ENCODE data around the gene DENND4B. TPM values are rescaled to one million over a fixed set of nuclear protein-coding genes. Genes with fewer than 3 reads are reported as not detected.

Gene DENND4B
- total RNA-seq, 6 experiments from 2014 or later, result 20.5 to 26.6 (median 23.4) TPM

- TF ChIP-seq, protein P1, sequence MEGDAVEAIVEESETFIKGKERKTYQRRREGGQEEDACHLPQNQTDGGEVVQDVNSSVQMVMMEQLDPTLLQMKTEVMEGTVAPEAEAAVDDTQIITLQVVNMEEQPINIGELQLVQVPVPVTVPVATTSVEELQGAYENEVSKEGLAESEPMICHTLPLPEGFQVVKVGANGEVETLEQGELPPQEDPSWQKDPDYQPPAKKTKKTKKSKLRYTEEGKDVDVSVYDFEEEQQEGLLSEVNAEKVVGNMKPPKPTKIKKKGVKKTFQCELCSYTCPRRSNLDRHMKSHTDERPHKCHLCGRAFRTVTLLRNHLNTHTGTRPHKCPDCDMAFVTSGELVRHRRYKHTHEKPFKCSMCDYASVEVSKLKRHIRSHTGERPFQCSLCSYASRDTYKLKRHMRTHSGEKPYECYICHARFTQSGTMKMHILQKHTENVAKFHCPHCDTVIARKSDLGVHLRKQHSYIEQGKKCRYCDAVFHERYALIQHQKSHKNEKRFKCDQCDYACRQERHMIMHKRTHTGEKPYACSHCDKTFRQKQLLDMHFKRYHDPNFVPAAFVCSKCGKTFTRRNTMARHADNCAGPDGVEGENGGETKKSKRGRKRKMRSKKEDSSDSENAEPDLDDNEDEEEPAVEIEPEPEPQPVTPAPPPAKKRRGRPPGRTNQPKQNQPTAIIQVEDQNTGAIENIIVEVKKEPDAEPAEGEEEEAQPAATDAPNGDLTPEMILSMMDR (IDR thresholded peaks at IDR 0.05), result no peak
- Mint-ChIP-seq H3K36me3 (ENCODE audit: low read depth) (peaks cover 37% of the 10 kb centered on the region), H3K4me3 (no peak overlapping the region), H3K27me3 (ENCODE audit: insufficient read depth) (peaks cover 1% of the 10 kb centered on the region; the same call in 1 of the 2 replicates), H3K27ac (no peak overlapping the region), H3K9me3 (no peaks in the 10 kb centered on the region), H3K4me1 (ENCODE audit: low read depth) (no peaks in the 10 kb centered on the region)
- DNase-seq, result no peak
These were observed 11.8 kb downstream of the DENND4B start for GRCh38 chr1:153934746-153935145.

DNA sequence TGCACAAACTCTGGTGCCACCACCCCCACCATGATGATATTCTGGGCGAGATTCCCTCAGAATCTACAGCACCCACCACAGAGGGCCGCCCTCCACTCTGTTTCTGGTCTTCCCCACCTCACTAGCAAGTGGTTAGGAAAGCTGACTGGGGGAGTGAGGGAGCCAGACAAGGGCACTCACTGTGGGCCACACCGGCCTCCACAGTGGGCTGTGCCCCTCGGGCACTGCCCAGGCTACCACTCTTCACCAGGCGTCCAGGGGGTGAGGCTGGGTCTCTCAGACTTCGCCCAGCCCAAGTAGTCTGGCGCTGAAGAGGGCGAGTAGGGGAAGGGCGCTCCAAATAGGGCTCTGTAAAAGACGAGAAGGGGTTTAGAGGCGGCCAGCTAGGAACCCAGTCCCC is 12.6 kb downstream of the DENND4B start:
- Mint-ChIP-seq H3K27ac (no peak overlapping the region), H3K9me3 (no peaks in the 10 kb centered on the region), H3K4me1 (ENCODE audit: low read depth) (peaks cover 6% of the 10 kb centered on the region), H3K36me3 (ENCODE audit: low read depth) (peaks cover 31% of the 10 kb centered on the region), H3K27me3 (ENCODE audit: insufficient read depth) (peaks cover 4% of the 10 kb centered on the region; the same call in 1 of the 2 replicates), H3K4me3 (no peak overlapping the region)
- DNase-seq, result no peak
- TF ChIP-seq, protein P1 (IDR thresholded peaks at IDR 0.05), result no peak

DNA sequence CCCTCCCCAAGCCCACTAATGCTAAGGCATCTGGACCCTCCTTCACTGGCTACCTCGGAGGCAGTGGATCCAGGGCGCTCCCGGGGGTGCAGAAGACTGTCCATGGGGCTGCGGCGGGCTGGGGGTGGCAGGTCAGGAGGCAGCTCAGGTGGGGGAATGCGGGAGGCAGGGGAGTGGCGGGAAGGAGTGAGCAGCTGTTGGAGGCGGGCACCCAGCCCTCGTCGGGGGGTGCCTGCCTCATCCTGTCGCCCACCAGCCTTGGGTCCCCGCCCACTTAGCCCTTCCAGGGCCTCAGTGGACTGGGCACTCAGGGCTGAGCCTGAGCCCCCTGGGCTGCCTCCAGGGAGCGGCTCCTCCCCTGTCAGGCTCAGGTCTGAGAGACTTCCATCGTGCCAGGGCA is 13.1 kb downstream of the DENND4B start:
- Mint-ChIP-seq H3K4me1 (ENCODE audit: low read depth) (peaks cover 11% of the 10 kb centered on the region), H3K27ac (no peak overlapping the region), H3K36me3 (ENCODE audit: low read depth) (peaks cover 27% of the 10 kb centered on the region), H3K9me3 (no peaks in the 10 kb centered on the region), H3K4me3 (no peak overlapping the region), H3K27me3 (ENCODE audit: insufficient read depth) (peaks cover 4% of the 10 kb centered on the region; the same call in 1 of the 2 replicates)
- TF ChIP-seq, protein P1 (IDR thresholded peaks at IDR 0.05), result no peak
- DNase-seq, result no peak

DNA sequence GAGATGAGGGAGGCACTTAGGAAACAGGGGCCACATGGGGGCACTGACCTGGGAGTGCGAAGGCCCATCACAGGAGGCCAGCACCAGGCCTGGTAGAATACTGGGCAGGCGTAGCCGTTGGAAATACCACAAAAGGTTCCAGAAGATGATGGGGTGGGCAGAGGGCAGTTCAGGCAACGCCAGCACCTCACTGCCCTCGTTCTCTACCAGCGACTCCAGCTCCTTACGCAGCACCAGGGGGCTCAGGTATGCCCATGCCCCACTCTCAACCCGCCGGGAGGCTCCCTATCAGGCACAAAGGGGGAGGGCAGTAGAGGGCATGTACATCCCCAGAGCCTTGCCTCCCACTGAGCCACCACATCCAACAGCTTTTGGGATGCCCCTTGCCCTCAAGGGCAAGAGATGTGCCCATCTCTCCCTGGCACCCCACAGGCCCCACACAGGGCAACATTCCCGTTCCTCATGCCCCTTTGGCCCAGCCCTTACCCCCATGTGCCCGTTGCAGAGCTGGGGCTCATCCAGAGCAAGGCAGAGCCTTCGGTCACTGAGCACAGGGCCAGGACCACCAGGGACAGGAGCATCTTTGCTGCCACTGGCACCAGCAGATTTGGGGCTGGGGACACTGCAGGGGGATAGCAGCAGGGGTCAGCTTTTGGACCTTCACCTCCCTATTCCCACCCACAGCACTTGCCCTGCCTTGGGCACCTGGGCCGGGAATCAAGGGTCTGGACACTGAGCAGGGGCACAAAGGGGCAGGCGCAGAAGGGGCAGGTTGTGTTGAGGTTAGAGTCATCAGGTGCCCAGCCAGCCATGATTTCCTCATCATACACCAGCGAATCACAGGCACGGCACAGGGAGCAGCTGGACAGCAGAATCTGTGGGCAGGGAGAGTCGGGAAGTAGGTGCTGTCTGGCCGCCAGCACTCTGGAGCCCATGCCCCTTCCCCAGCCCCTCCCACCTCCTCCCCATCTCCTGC is 14.1 kb downstream of the DENND4B start:
- no peak for DNase-seq
- peaks cover 4% of the 10 kb centered on the region for H3K27me3 Mint-ChIP-seq (ENCODE audit: insufficient read depth)
- no peak overlapping the region for H3K4me3 Mint-ChIP-seq
- peaks cover 22% of the 10 kb centered on the region for H3K36me3 Mint-ChIP-seq (ENCODE audit: low read depth)
- H3K4me1 Mint-ChIP-seq (ENCODE audit: low read depth), result peaks cover 17% of the 10 kb centered on the region
- no peaks in the 10 kb centered on the region for H3K9me3 Mint-ChIP-seq
- TF ChIP-seq, protein P1 (IDR thresholded peaks at IDR 0.05), result no peak
- no peak overlapping the region for H3K27ac Mint-ChIP-seq

DNA sequence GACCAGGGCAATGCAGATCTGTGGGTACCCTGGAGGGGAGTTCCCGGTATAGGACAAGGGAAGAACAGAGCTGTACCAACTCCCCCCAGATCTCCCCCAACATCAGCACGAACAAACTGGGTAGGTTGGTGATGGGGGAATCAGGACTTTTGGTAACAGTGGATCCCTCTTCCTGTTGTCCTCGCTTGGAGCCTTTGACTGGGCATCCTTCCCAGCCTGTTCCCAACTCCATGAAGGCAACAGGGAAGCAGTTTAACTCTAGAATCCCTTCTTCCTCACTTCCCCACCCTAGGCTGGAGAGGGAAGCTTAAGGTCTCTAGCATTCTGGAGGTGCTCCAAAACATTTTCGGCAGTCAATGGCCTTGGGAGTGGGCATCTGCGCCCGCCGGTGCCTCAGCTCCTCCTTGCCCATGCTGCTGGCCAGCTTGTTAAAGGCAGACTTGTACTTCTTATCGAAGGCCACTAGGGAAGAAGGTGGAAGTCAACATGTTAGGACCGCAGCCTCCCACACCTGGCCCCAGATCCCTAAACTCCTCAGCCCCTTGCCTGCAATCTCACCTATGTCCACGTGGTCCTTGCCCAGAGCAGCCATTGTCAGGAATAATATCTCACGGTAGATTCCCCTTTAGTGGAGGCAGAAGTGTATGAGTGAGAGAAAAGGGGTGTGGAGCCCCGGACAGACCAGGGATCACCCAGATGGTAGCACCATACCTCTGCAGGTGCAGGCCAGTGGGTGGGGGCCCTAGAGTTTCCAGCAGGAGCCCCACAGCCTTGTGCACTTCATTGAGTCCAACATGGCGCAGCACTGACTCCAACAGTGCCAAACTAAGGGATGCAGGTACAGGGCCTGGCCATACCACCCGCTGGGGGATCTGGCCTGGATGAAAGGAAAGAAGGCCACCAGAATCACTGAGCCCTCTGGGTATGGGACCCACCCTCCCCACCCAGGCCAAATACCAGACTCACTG is 16.3 kb downstream of the DENND4B start:
- Mint-ChIP-seq H3K4me1 (ENCODE audit: low read depth) (peaks cover 17% of the 10 kb centered on the region), H3K36me3 (ENCODE audit: low read depth) (peaks cover 11% of the 10 kb centered on the region), H3K4me3 (no peak overlapping the region), H3K27me3 (ENCODE audit: insufficient read depth) (peaks cover 4% of the 10 kb centered on the region), H3K9me3 (no peaks in the 10 kb centered on the region), H3K27ac (no peak overlapping the region)
- DNase-seq, result no peak
- TF ChIP-seq, protein P1 (IDR thresholded peaks at IDR 0.05), result peak; percentile 17; the same call in 1 of the 2 replicates
